Fibroblast of the conjunctiva (primary cell): ENCODE data around the gene RETN.

ENCODE experiments used
- DNase-seq: peaks from one replicate; pipeline ENCODE4 v3.0.0-alpha.2; 2010; ENCODE audit warnings: low read depth

Gene RETN

DNA sequence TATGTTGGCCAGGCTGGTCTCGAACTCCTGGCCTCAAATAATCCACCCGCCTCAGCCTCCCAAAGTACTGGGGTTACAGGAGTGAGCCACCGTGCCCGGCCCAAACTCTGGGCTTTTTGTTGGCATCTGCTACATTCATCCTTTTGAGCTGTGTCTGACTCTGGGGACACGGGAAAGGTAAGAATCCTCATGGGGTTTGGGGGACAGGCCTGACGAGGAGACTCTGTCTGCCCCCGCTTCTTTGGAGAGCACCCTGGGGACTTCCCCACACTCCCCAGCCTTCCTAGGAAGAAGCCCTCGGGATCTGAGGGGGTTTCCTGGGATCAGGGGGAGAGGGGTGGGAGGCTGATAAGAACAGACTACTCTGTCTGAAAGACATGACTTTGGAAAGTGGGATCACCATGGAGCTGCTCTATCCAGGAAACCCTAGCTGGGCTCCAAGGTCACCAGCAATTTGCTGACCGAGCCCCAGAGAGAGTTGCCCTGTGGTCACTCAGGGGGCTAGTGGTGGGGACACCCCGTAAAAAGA, 41.1 kb downstream of the RETN start:
- no peak for DNase-seq

DNA sequence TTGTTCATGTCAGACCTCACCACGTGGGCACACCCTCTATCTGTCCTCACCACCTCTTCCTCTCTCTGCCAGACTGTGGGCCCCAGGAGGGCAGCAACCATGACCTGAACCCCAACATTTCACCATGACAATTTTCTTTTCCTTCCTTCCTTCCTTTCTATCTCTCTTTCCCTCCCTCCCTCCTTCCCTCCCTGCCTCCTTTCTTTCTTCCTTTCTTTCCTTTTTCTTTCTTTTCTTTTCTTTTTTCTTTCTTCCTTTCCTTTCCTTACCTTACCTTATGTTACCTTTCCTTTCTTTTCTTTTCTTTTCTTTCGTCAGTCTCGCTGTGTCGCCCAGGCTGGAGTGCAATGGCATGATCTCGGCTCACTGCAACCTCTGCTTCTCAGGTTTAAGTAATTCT, 41.8 kb downstream of the RETN start:
- DNase-seq: no peak

GRCh38 chr19:7715671-7716070, 46.8 kb downstream of the RETN start:
- DNase-seq: no peak

DNA sequence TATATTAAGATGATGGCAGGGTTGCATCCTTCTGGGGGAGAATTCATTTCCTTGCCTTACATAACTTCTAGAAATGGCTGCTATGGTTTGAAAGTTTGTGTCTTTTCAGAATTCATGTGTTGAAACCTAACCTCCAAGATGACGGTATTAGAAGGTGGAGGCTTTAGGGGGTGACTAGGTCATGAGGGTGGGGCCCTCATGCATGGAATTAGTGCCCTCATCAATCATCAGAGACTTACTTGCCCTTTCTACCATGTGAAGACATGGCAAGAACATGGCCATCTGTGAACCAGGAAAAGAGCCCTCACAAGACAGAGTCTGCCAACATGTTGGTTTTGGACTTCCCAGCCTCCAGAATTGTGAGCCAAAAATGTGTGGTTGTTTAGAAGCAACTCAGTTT, 47.9 kb downstream of the RETN start:
- no peak for DNase-seq

GRCh38 chr19:7718668-7719067, 49.8 kb downstream of the RETN start:
- DNase-seq: no peak
